ENCODE results near the gene FTMT.

GRCh38 chr5:121819682-121820261 lies 31.9 kb upstream of the FTMT start:
- TF ChIP-seq CTCF (IDR thresholded peaks at IDR 0.05), result no peak
- no peak for TF ChIP-seq POLR2AphosphoS5 (IDR thresholded peaks at IDR 0.05; ENCODE audit: insufficient read depth in 1 of 2, low read depth in 1 of 2)
- no peak for TF ChIP-seq POLR2A (IDR thresholded peaks at IDR 0.05)

Data from vagina (tissue), 2 donors.